Duodenal mucosa (tissue), 2 donors: ENCODE data around the gene GALNT14.

Experiments used
- H3K27ac ChIP-seq: one replicate; pipeline ENCODE4 v1.7.0; 2013; ENCODE audit warnings: low read depth, low read length
- H3K27me3 ChIP-seq, 2 donors: one replicate each; pipeline ENCODE4 v1.7.0; 2013; ENCODE audit warnings: low read length in 2 of 2, control low read depth in 1 of 2; ENCODE audit not compliant: insufficient read depth in 2 of 2, control insufficient read depth in 1 of 2
- H3K36me3 ChIP-seq, 2 donors: one replicate each; pipeline ENCODE4 v1.7.0; 2013; ENCODE audit warnings: low read length in 2 of 2, control low read depth in 1 of 2; ENCODE audit not compliant: insufficient read depth in 2 of 2, control insufficient read depth in 1 of 2
- H3K4me1 ChIP-seq, 2 donors: one replicate each; pipeline ENCODE4 v1.7.0; 2013; ENCODE audit warnings: low read length in 2 of 2, control low read depth in 1 of 2; ENCODE audit not compliant: insufficient read depth in 2 of 2, control insufficient read depth in 1 of 2
- H3K4me3 ChIP-seq, 2 donors: one replicate each; pipeline ENCODE4 v1.7.0; 2013; ENCODE audit warnings: low read length in 2 of 2, low read depth in 1 of 2
- H3K9ac ChIP-seq, 2 donors: one replicate each; pipeline ENCODE4 v1.7.0; 2013; ENCODE audit warnings: low read length in 2 of 2, low read depth in 1 of 2
- H3K9me3 ChIP-seq, 2 donors: one replicate each; pipeline ENCODE4 v1.7.0; 2013; ENCODE audit warnings: low read length in 2 of 2, control low read depth in 1 of 2; ENCODE audit not compliant: control insufficient read depth in 1 of 2

The GALNT14 gene

GRCh38 chr2:30955516-30956132 lies 182.6 kb downstream of the GALNT14 start:
- Histone ChIP-seq H3K9me3 (no peaks in the 10 kb centered on the region), H3K27me3 (no peaks in the 10 kb centered on the region), H3K9ac (no peak overlapping the region), H3K4me3 (no peak overlapping the region), H3K4me1 (no peaks in the 10 kb centered on the region), H3K27ac (no peak overlapping the region), H3K36me3 (no peaks in the 10 kb centered on the region)

- Histone ChIP-seq H3K36me3 (no peaks in the 10 kb centered on the region), H3K4me3 (no peak overlapping the region), H3K27ac (no peak overlapping the region), H3K4me1 (no peaks in the 10 kb centered on the region), H3K9ac (no peak overlapping the region), H3K9me3 (no peaks in the 10 kb centered on the region), H3K27me3 (no peaks in the 10 kb centered on the region)
These were observed 187.9 kb downstream of the GALNT14 start for GRCh38 chr2:30950339-30950738.

GRCh38 chr2:30949435-30949834 lies 188.8 kb downstream of the GALNT14 start:
- Histone ChIP-seq H3K27me3 (no peaks in the 10 kb centered on the region), H3K36me3 (no peaks in the 10 kb centered on the region), H3K4me1 (no peaks in the 10 kb centered on the region), H3K9me3 (no peaks in the 10 kb centered on the region), H3K9ac (no peak overlapping the region), H3K27ac (no peak overlapping the region), H3K4me3 (no peak overlapping the region)

GRCh38 chr2:30948857-30949256 lies 189.4 kb downstream of the GALNT14 start:
- no peak overlapping the region for H3K4me3 ChIP-seq
- H3K27ac ChIP-seq = no peak overlapping the region
- no peaks in the 10 kb centered on the region for H3K27me3 ChIP-seq
- no peaks in the 10 kb centered on the region for H3K36me3 ChIP-seq
- no peaks in the 10 kb centered on the region for H3K4me1 ChIP-seq
- H3K9ac ChIP-seq = no peak overlapping the region
- no peaks in the 10 kb centered on the region for H3K9me3 ChIP-seq

GRCh38 chr2:30948130-30948529 lies 190.1 kb downstream of the GALNT14 start:
- Histone ChIP-seq H3K9ac (no peak overlapping the region), H3K4me3 (no peak overlapping the region), H3K27ac (no peak overlapping the region), H3K36me3 (no peaks in the 10 kb centered on the region), H3K27me3 (no peaks in the 10 kb centered on the region), H3K9me3 (no peaks in the 10 kb centered on the region), H3K4me1 (no peaks in the 10 kb centered on the region)

- Histone ChIP-seq H3K4me1 (no peaks in the 10 kb centered on the region), H3K27me3 (no peaks in the 10 kb centered on the region), H3K36me3 (no peaks in the 10 kb centered on the region), H3K9me3 (no peaks in the 10 kb centered on the region), H3K4me3 (no peak overlapping the region), H3K9ac (no peak overlapping the region), H3K27ac (no peak overlapping the region)
These were observed 190.6 kb downstream of the GALNT14 start for GRCh38 chr2:30947686-30948085.

GRCh38 chr2:30942419-30942818 lies 195.8 kb downstream of the GALNT14 start:
- Histone ChIP-seq H3K27me3 (peaks cover 0 to 3% of the 10 kb centered on the region in 2 donors), H3K4me1 (no peaks in the 10 kb centered on the region)

GRCh38 chr2:30940839-30941238 lies 197.4 kb downstream of the GALNT14 start:
- Histone ChIP-seq H3K27me3 (peaks cover 0 to 3% of the 10 kb centered on the region in 2 donors), H3K36me3 (no peaks in the 10 kb centered on the region), H3K9ac (no peak overlapping the region), H3K4me1 (no peaks in the 10 kb centered on the region), H3K4me3 (no peak overlapping the region), H3K27ac (no peak overlapping the region), H3K9me3 (no peaks in the 10 kb centered on the region)

More at GRCh38 chr2:30942419-30942818, 195.8 kb downstream of the GALNT14 start:
- no peak overlapping the region for H3K4me3 ChIP-seq
- H3K9ac ChIP-seq = no peak overlapping the region
- no peak overlapping the region for H3K27ac ChIP-seq
- H3K9me3 ChIP-seq = no peaks in the 10 kb centered on the region
- no peaks in the 10 kb centered on the region for H3K36me3 ChIP-seq

GRCh38 chr2:30939364-30939763 lies 198.9 kb downstream of the GALNT14 start:
- Histone ChIP-seq H3K27me3 (peaks cover 0 to 3% of the 10 kb centered on the region in 2 donors), H3K36me3 (no peaks in the 10 kb centered on the region), H3K9ac (no peak overlapping the region), H3K4me1 (no peaks in the 10 kb centered on the region), H3K9me3 (no peaks in the 10 kb centered on the region), H3K4me3 (no peak overlapping the region), H3K27ac (no peak overlapping the region)

- no peak overlapping the region for H3K4me3 ChIP-seq
- no peak overlapping the region for H3K27ac ChIP-seq
These were observed 200.0 kb downstream of the GALNT14 start for GRCh38 chr2:30938196-30938595.

GRCh38 chr2:30936977-30937376 lies 201.3 kb downstream of the GALNT14 start:
- H3K9ac ChIP-seq = no peak overlapping the region
- no peaks in the 10 kb centered on the region for H3K9me3 ChIP-seq
- no peaks in the 10 kb centered on the region for H3K4me1 ChIP-seq
- H3K27ac ChIP-seq = no peak overlapping the region
- no peaks in the 10 kb centered on the region for H3K36me3 ChIP-seq
- H3K4me3 ChIP-seq = no peak overlapping the region
- H3K27me3 ChIP-seq = peaks cover 0 to 3% of the 10 kb centered on the region in 2 donors

More at GRCh38 chr2:30938196-30938595, 200.0 kb downstream of the GALNT14 start:
- H3K36me3 ChIP-seq = no peaks in the 10 kb centered on the region
- H3K9me3 ChIP-seq = no peaks in the 10 kb centered on the region
- no peak overlapping the region for H3K9ac ChIP-seq
- H3K4me1 ChIP-seq = no peaks in the 10 kb centered on the region
- H3K27me3 ChIP-seq = peaks cover 0 to 3% of the 10 kb centered on the region in 2 donors
